NCI-H510A treated with DMSO at 0.1 percent for 48 hours (cell line): ENCODE results near the gene NCOR1.
"Not testable (repeated sequence)": the region's sequence is repeated elsewhere in the genome, so short reads cannot be mapped to it uniquely, and the experiment has no call there.

Source experiments
- DNase-seq: peaks from one replicate; lab custom pipeline; 2025; lab: John Stamatoyannopoulos, UW

NCOR1 gene

GRCh38 chr17:16215273-16215964 lies at the start of gene NCOR1:
NCOR1 (minus strand) TSS chr17:16215534; CDS start chr17:16194569, 20,965 bp downstream.
- DNase-seq: peak; percentile 83

GRCh38 chr17:16262201-16262600 lies 46.9 kb upstream of the NCOR1 start:
- no peak for DNase-seq

GRCh38 chr17:16261049-16261448 lies 45.7 kb upstream of the NCOR1 start:
- no peak for DNase-seq

DNA sequence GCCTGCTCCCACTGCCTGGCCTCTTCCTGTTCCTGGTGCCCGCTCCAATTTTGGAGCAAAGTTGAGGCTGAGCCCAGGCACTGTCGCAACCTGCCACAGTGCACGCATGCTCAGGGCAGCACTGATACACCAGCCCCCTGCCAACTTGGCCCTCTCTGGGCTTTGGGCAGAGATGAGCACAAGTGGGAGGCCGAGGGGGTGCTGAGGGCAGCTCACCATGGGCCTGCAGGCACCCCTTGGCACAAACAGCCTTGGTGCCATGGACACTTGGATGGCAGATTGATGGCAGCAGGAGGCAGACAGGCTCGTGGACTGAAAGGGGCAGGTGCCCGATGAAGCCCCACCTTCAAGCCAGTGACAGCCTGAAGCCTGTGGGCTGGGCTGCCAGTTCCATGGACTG lies 44.6 kb upstream of the NCOR1 start:
- no peak for DNase-seq

DNA sequence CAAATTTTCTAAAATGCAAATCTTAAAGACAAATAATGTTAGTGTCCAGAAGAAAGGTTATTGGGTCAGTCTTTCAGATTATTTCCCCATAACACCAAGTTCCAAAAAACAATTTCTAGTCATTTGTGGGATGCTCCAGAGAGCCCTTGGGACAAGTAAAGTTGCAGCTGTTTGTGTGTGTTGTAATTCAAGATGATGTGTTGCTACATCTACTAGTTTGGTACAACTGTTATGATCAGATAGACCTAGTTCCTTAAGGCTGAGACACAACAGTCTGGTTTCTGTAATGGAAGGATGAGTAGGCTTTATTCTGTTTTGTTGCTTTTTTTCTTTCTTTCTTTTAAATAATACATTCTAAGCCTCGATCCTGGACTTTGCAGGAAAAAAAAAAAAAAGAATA lies 43.6 kb upstream of the NCOR1 start:
- no peak for DNase-seq

DNA sequence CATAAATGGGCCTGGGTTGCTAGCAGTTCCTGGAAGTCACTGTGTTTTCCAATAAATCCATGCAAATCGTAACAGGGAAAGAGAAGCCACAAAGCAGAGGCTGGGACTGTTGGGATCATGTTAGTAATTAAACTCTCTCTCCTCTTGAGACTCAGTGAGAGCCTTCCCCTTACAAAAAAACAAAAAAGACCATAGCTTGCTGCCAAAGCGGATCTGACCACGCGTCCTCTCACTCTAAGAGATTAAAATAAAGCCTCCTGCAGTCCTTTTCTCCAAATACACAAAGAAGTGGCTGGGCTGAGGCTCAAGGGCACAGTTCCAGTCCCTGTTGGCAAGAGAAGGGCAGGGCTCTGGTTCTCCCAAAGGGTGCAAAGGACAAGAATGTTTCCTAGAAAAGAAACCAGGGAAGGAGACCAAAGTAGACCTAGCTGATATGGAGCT lies 40.2 kb upstream of the NCOR1 start:
- no peak for DNase-seq

DNA sequence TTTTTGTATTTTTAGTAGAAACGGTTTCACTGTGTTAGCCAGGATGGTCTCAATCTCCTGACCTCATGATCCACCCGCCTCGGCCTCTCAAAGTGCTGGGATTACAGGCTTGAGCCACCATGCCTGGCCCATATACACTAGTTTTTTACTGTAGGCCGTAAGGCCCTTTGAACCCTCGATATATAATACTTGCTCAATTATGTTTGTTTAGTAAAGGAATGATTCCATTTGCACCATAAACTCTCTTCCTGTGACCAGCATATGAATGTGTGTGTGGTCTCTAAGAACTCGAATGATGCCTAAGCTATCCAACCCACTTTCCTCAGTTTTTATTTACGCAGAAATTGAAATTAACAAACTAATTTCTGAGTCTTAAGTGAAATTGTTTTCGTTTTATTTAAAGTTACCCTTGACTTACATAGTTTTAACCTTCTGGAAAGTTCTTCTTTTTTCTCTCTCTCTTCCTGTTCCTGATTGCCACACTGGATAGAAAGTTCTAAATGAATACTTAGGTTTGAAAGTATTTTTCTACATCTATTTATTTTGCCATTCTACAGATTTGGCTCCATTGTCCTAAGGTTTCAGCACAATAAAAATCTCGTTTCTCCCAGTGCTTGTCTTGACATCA lies 39.6 kb upstream of the NCOR1 start:
- no peak for DNase-seq

DNA sequence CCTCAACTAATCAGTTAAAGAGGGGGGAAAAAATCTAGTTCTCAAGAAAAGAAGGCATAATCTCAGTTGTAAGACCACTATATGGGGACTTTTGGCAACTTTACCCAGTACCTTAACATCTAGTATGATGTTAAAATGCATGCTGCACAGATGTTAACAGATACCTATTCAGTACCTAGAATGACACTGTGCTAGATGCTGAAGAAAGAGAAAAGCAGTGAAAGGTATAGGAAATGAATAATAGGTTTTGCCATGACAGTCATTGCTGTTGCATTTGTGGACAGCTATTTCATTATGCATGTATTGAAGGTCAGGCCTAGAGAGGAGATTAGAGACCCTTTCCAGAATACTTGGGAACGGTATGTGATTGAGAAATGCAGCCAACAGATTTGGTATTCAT lies 36.2 kb upstream of the NCOR1 start:
- no peak for DNase-seq

GRCh38 chr17:16251043-16251442 lies 35.7 kb upstream of the NCOR1 start:
- DNase-seq: no peak

GRCh38 chr17:16250635-16251034 lies 35.3 kb upstream of the NCOR1 start:
- DNase-seq: no peak

GRCh38 chr17:16247586-16247984 lies 32.3 kb upstream of the NCOR1 start:
- no peak for DNase-seq

DNA sequence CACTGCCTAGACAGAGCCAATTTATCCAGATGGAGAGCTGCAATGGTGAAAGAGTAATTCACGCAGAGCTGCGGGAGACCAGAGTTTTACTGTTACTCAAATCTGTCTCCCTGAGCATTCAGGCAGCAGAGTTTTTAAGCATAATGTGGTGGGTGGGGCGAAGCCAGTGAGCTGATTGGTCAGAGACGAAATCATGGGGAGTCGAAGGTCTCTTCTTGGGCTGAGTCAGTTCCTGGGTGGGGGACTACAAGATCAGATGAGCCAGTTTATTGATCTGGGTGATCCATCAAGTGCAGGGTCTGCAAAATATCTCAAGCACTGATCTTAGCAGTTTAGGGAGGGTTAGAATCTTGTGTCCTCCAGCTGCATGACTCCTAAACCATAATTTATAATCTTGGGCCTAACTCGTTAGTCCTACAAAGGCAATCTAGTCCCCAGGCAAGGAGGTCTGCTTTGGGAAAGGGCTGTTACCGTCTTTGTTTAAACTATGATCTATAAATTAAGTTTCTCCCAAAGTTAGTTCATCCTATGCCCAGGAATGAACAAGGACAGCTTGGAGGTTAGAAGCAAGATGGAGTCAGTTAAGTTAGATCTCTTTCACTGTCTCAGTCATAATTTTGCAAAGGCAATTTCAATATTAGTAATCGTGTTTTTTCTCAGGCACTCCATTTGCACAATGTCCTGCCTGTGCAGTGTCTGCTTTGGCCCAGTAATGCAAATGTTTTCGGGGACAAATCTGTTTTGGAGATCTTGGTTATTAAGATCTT lies 28.6 kb upstream of the NCOR1 start:
- no peak for DNase-seq

- DNase-seq: no peak
Observed at GRCh38 chr17:16243385-16243784, 28.1 kb upstream of the NCOR1 start.

GRCh38 chr17:16241906-16242399 lies 26.6 kb upstream of the NCOR1 start:
- no peak for DNase-seq

GRCh38 chr17:16239931-16240330 lies 24.6 kb upstream of the NCOR1 start:
- DNase-seq: no peak

DNA sequence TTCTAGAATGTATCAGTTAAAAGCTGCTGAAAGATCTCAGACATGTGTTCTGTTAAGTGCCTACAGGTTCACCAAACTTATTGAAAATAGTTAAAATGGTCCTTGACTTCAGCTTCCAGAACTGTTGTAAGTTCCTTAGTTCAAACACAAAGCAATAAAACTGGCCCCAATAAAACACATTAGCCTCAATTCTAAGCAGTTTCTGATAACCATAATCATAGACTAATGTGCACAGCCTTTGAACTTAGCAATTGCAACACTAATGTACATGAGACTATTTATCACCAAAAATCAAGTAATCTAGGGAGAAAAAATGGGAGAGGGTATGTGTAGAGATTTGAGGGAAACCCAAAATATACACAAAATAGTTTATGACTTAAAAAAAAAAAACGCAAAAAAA lies 17.1 kb upstream of the NCOR1 start:
- no peak for DNase-seq

GRCh38 chr17:16229912-16230561 lies 14.7 kb upstream of the NCOR1 start:
- not testable (repeated sequence) for DNase-seq

DNA sequence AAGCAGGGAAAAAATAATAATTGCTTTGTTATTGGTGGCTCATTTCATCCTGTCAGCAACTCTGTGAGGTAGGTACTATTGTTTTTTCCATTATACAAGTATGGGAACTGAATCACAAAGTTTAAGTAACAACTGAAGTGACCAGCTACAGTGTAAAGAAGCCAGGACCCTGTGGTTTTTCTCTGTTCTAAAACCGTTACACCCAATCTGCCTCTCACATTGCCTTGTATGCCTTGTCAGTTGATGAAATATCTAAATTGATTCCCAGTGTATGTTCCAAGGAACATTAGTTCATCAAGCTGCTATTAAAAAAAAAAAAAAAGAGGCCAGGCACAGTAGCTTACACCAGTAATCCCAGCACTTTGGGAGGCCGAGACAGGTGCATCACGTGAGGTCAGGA lies 7.1 kb upstream of the NCOR1 start:
- DNase-seq: no peak

- DNase-seq: peak; percentile 94
Observed at GRCh38 chr17:16217002-16217635, 1.8 kb upstream of the NCOR1 start, which contains the start of gene PIGL. PIGL (plus strand) TSS chr17:16217210; CDS start chr17:16217227, 17 bp downstream.

- not testable (repeated sequence) for DNase-seq
Observed at GRCh38 chr17:16216341-16217001, 1.1 kb upstream of the NCOR1 start.

- peak; percentile 44 for DNase-seq
Observed at GRCh38 chr17:16215965-16216316, 607 bp upstream of the NCOR1 start.

DNA sequence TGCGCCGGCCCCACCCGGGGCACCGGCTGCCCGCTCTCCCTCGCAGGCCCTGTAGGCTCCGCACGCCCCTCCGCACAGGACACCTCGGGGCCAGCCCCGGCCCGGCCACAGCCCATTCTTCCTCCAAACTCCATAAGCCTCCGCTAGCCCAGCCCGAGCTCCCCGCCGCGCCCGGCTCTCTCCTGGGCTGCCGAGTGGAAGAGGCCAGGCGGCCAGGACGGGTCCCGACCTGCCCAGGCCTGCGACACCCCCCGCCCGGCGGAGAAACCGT lies 397 bp downstream of the NCOR1 start:
- DNase-seq: peak; percentile 47
